GM06990 (cell line): ENCODE results near the gene LACTBL1.

Source experiments
- DNase-seq: peaks from one replicate; pipeline ENCODE4 v3.0.0-alpha.2; 2011; ENCODE audit not compliant: insufficient read length; ENCODE audit errors: extremely low read depth
- H3K27me3 ChIP-seq: replicated peaks from 2 replicates; pipeline ENCODE4 v1.6.0; 2011; ENCODE audit warnings: low read length; ENCODE audit not compliant: control insufficient read depth, insufficient read depth
- H3K36me3 ChIP-seq: 2 replicates; pipeline ENCODE4 v1.5.1; 2011; ENCODE audit warnings: low read length; ENCODE audit not compliant: control insufficient read depth, insufficient read depth
- H3K4me3 ChIP-seq: replicated peaks from 2 replicates; pipeline ENCODE4 v1.5.1; 2011; ENCODE audit warnings: low read depth, mild to moderate bottlenecking, control low read depth, low read length
- CTCF ChIP-seq: IDR thresholded peaks from 2 replicates; pipeline ENCODE4 v1.5.1; 2011; ENCODE audit warnings: low read length, control low read depth, mild to moderate bottlenecking, inconsistent platforms; ENCODE audit not compliant: insufficient read depth, poor library complexity, severe bottlenecking

Gene LACTBL1

GRCh38 chr1:22976127-22976460, 3.4 kb upstream of the LACTBL1 start:
- TF ChIP-seq CTCF, result no peak
- no peak overlapping the region for H3K4me3 ChIP-seq
- no peaks in the 10 kb centered on the region for H3K36me3 ChIP-seq
- no peaks in the 10 kb centered on the region; the same call in 1 of the 2 replicates for H3K27me3 ChIP-seq
- DNase-seq, result no peak

DNA sequence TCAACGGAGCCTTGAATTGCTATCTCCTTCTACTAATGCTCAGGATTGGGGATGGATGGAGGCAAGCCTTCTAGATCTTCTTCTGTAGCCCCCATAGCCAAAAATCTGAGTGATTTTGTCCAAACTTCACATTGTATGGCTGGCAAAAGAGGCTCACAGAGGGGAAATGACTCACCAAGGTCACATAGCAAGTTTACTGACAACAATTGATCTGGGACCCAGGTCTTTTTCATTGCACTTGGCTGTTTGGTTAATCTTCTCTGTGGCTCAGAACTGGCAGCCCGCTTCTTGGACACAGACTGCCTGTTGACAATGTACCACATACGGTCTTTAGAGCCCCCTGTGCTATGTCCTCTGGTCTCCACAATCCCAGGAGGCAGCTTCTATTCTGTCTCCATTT, 3.0 kb upstream of the LACTBL1 start:
- DNase-seq, result no peak
- TF ChIP-seq CTCF, result no peak
- H3K4me3 ChIP-seq, result no peak overlapping the region
- H3K27me3 ChIP-seq, result no peaks in the 10 kb centered on the region; the same call in 1 of the 2 replicates
- no peaks in the 10 kb centered on the region for H3K36me3 ChIP-seq

DNA sequence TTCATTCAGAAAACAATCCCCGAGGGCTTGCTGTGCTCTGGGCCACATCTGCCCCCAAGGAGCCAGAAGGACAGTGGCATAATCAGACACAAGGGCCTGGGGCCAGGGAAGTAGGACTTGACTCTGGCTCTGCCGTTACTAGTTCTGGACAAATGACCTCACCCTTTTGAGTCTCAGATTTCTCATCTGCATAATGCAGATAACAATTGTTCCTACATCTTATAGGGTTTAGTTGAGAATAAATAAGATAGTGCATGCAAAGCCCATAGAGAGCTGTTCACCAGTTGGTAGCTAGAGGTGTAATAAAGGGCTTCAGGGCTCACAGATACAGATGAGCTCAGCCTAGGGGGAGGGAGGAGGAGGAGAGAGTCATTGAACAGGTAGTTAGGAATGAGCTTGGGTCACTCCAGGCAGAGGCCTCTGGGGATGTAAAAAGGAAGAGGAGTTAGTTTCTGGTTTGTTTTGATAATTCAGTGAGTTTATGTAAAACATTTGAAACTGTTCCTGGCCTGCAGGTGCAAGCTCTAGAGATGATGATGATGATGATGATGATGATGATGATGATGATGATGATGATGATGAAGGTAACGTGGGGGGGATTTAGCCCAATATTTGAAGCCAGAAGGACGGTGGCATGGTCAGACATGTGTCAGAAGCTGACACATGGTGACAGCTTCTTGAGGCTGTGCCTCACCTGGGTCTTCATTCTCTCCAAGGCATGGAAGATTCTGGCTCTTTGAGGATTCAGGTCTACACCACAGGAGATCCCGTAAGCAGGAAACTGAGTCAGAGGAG, 858 bp downstream of the LACTBL1 start:
- no peak for TF ChIP-seq CTCF
- DNase-seq, result no peak
- Histone ChIP-seq H3K36me3 (no peaks in the 10 kb centered on the region), H3K27me3 (no peaks in the 10 kb centered on the region; the same call in none of the 2 replicates), H3K4me3 (no peak overlapping the region)

DNA sequence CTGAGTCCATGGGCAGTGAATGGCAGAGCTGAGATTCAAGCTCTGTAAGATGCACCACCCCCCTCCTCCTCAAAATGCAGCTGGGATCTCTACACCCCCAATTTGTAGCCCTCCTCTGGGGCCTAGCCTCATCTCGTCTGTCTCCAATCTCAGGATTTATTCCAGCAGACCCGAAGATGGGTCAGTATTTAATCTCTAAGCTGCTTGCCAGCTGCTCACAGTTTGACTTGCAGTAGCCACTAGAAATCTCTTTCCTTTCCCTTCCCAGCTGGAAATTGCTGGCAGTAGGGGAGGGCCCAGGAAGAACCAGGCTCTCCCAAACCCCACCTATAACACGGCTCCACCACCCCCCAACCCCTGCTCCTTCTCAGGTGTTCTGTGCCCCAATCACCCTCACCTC, 1.5 kb downstream of the LACTBL1 start:
- Histone ChIP-seq H3K27me3 (no peaks in the 10 kb centered on the region; the same call in none of the 2 replicates), H3K36me3 (no peaks in the 10 kb centered on the region), H3K4me3 (no peak overlapping the region)
- TF ChIP-seq CTCF, result no peak
- no peak for DNase-seq

DNA sequence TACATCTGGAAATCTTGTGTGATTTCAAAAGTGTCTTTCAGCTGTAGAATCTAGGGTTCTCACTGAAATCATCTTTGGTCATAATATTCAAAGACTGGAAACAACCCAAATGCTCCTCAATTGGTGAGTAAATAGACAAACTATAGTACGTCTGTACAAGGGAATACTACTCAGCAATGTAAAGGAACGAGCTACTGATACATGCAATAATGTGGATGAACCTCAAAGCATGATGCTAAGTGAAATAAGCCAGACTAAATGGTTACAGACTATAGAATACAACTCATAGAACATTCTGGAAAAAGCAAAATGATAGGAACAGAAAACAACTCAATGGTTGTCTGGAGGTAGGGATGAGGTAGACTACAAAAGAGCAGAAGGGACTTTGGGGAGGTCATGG, 2.6 kb downstream of the LACTBL1 start:
- Histone ChIP-seq H3K27me3 (no peaks in the 10 kb centered on the region; the same call in none of the 2 replicates), H3K36me3 (no peaks in the 10 kb centered on the region), H3K4me3 (no peak overlapping the region)
- TF ChIP-seq CTCF, result no peak
- DNase-seq, result no peak
